ENCODE results near the gene AJM1. TPM values are rescaled to one million over a fixed set of nuclear protein-coding genes. Genes with fewer than 3 reads are reported as not detected.
A peak's percentile ranks its signal among the peaks of the same experiment; 100 is the strongest.

Gene AJM1
- total and polyA plus RNA-seq, 2 donors (not counting 1 experiment from before 2014, with no cell fraction given) = 0.19 to 1.7 TPM

DNA sequence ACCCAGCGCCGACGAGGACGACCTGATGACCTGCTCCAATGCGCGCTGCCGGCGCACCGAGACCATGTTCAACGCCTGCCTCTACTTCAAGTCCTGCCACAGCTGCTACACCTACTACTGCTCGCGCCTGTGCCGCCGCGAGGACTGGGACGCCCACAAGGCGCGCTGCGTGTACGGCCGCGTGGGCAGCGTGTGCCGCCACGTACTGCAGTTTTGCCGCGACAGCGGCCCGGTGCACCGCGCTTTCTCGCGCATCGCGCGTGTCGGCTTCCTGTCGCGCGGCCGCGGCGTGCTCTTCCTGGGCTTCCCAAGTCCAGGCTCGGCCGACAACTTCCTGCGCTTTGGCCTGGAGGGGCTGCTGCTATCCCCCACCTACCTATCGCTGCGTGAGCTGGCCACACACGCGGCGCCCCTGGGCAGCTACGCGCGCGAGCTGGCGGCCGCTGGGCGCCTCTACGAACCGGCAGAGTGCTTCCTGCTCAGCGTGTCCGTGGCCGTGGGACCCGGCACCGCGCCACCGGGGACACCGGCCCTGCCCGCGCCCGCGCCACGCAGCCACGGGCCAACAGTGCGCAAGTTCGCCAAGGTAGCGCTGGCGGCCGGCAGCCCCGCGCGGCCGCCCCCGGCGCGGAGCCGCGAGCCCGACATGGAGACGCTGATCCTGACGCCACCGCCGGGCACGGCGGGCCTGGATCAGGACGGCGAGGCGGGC, 4.3 kb downstream of the AJM1 start:
- H3K27ac ChIP-seq (ENCODE audit: insufficient read depth, low read length) = no peak overlapping the region
- no peak overlapping the region for H2AFZ ChIP-seq (ENCODE audit: low read length)
- H3K9ac ChIP-seq (ENCODE audit: insufficient read depth, low read length) = no peak overlapping the region
- H3K9me3 ChIP-seq (ENCODE audit: control insufficient read depth, insufficient read depth, low read depth, low read length) = no peaks in the 10 kb centered on the region
- no peak overlapping the region for H3K4me2 ChIP-seq (ENCODE audit: extremely low read depth, insufficient read depth, low read length)
- no peaks in the 10 kb centered on the region for H3K79me2 ChIP-seq (ENCODE audit: control insufficient read depth, insufficient read depth, low read length)
- no peak overlapping the region for H3K4me3 ChIP-seq (replicated peaks in 1 of 4; ENCODE audit: control extremely low read depth in 1 of 4, insufficient read depth in 1 of 4, low read depth in 3 of 4, low read length in 4 of 4)
- H3K36me3 ChIP-seq (ENCODE audit: control insufficient read depth, insufficient read depth, low read length) = peaks cover 10% of the 10 kb centered on the region
- no peak for DNase-seq (ENCODE audit: low read depth in 2 of 2)
- H3K27me3 ChIP-seq (ENCODE audit: control insufficient read depth, insufficient read depth, low read length) = peaks cover 24% of the 10 kb centered on the region
- peaks cover 8% of the 10 kb centered on the region for H3K4me1 ChIP-seq (ENCODE audit: control insufficient read depth, extremely low read depth, insufficient read depth, low read length)
- no peaks in the 10 kb centered on the region for H4K20me1 ChIP-seq (ENCODE audit: control insufficient read depth, extremely low read depth, insufficient read depth, low read length)
- peak; percentile 97 for TF ChIP-seq EZH2 (IDR thresholded peaks at IDR 0.05; ENCODE audit: low read length, missing control alignments)
- TF ChIP-seq, protein P1, sequence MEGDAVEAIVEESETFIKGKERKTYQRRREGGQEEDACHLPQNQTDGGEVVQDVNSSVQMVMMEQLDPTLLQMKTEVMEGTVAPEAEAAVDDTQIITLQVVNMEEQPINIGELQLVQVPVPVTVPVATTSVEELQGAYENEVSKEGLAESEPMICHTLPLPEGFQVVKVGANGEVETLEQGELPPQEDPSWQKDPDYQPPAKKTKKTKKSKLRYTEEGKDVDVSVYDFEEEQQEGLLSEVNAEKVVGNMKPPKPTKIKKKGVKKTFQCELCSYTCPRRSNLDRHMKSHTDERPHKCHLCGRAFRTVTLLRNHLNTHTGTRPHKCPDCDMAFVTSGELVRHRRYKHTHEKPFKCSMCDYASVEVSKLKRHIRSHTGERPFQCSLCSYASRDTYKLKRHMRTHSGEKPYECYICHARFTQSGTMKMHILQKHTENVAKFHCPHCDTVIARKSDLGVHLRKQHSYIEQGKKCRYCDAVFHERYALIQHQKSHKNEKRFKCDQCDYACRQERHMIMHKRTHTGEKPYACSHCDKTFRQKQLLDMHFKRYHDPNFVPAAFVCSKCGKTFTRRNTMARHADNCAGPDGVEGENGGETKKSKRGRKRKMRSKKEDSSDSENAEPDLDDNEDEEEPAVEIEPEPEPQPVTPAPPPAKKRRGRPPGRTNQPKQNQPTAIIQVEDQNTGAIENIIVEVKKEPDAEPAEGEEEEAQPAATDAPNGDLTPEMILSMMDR (conservative IDR thresholded peaks at IDR 0.05 in 1 of 2, IDR thresholded peaks at IDR 0.05 in 1 of 2; ENCODE audit: low read depth in 1 of 2, low read length in 2 of 2) = no peak

DNA sequence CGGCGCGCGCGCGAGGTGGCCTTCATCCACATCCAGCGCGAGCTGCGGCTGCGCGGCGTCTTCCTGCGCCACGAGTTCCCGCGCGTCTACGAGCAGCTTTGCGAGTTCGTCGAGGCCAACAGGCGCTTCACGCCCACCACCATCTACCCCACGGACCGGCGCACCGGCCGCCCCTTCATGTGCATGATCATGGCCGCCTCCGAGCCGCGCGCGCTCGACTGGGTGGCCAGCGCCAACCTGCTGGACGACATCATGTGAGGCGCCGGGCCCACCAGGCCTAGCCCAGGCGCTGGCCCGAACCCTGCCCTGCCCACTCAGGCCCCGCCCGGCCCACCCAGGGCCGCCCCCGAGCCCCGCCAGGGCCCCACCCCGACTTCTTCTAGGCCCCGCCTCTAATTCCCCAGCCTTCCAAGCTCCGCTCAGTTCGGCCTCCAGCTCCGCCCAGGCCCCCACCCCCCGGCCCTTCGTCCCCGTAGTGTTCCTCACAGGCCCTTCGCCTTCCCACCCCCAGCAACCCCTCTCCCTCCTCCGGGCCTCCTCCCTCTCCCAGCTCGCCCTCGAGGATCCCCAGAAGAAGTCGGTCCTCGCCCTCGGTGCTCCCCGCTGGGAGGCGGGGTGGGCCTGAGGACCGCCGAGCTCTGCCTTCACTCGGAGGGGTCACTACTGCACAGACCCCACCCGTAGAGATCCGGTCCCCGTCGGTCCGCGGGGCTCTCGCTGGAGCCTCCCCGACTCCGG, 5.0 kb downstream of the AJM1 start:
- no peaks in the 10 kb centered on the region for H3K79me2 ChIP-seq (ENCODE audit: control insufficient read depth, insufficient read depth, low read length)
- no peaks in the 10 kb centered on the region for H4K20me1 ChIP-seq (ENCODE audit: control insufficient read depth, extremely low read depth, insufficient read depth, low read length)
- H3K36me3 ChIP-seq (ENCODE audit: control insufficient read depth, insufficient read depth, low read length) = peaks cover 12% of the 10 kb centered on the region
- H3K4me3 ChIP-seq (replicated peaks in 1 of 4; ENCODE audit: control extremely low read depth in 1 of 4, insufficient read depth in 1 of 4, low read depth in 3 of 4, low read length in 4 of 4) = peak overlapping the region; percentile 77 to 91 (median 82)
- TF ChIP-seq, protein P1 (conservative IDR thresholded peaks at IDR 0.05 in 1 of 2, IDR thresholded peaks at IDR 0.05 in 1 of 2; ENCODE audit: low read depth in 1 of 2, low read length in 2 of 2) = no peak
- TF ChIP-seq EZH2 (IDR thresholded peaks at IDR 0.05; ENCODE audit: low read length, missing control alignments) = no peak
- no peaks in the 10 kb centered on the region for H3K9me3 ChIP-seq (ENCODE audit: control insufficient read depth, insufficient read depth, low read depth, low read length)
- no peak overlapping the region for H2AFZ ChIP-seq (ENCODE audit: low read length)
- peaks cover 24% of the 10 kb centered on the region for H3K27me3 ChIP-seq (ENCODE audit: control insufficient read depth, insufficient read depth, low read length)
- no peak overlapping the region for H3K27ac ChIP-seq (ENCODE audit: insufficient read depth, low read length)
- H3K9ac ChIP-seq (ENCODE audit: insufficient read depth, low read length) = peak overlapping the region; percentile 23
- peaks cover 5% of the 10 kb centered on the region for H3K4me1 ChIP-seq (ENCODE audit: control insufficient read depth, extremely low read depth, insufficient read depth, low read length)
- peak; percentile 57 to 87 for DNase-seq (ENCODE audit: low read depth in 2 of 2)
- peak overlapping the region; percentile 97 for H3K4me2 ChIP-seq (ENCODE audit: extremely low read depth, insufficient read depth, low read length)

DNA sequence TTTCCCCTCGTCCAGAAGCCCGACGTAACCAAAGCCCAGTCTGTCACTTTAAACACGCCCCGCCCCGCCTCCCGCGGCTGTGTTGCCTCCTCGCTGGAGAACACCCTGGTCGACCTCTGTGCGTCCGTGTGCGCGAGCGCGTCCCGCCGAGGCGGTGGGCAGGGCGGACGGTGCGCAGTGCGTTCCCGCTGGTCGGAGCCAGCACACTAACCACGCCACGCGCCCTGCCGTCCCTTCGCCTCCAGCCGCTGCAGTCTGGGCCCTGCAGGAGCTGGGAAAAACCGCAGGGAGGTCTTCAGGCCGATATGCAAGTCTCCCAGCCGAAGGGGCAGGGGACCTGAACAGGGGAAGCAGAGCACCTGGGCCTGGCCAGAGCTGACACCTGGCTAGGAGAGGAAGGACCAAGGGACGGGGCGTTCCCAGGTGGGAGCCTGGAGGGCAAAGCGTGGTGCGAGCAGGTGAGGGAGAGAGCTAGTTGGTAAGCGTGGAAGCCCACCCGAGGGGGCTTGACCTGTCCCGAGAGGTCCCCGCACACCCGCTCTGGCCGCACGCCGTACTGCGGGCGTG, 5.6 kb downstream of the AJM1 start:
- no peak overlapping the region for H2AFZ ChIP-seq (ENCODE audit: low read length)
- peak overlapping the region; percentile 97 for H3K4me2 ChIP-seq (ENCODE audit: extremely low read depth, insufficient read depth, low read length)
- peak overlapping the region; percentile 77 to 91 (median 82) for H3K4me3 ChIP-seq (replicated peaks in 1 of 4; ENCODE audit: control extremely low read depth in 1 of 4, insufficient read depth in 1 of 4, low read depth in 3 of 4, low read length in 4 of 4)
- peaks cover 24% of the 10 kb centered on the region for H3K27me3 ChIP-seq (ENCODE audit: control insufficient read depth, insufficient read depth, low read length)
- no peaks in the 10 kb centered on the region for H3K79me2 ChIP-seq (ENCODE audit: control insufficient read depth, insufficient read depth, low read length)
- TF ChIP-seq, protein P1 (conservative IDR thresholded peaks at IDR 0.05 in 1 of 2, IDR thresholded peaks at IDR 0.05 in 1 of 2; ENCODE audit: low read depth in 1 of 2, low read length in 2 of 2) = no peak
- no peak for TF ChIP-seq EZH2 (IDR thresholded peaks at IDR 0.05; ENCODE audit: low read length, missing control alignments)
- H3K4me1 ChIP-seq (ENCODE audit: control insufficient read depth, extremely low read depth, insufficient read depth, low read length) = peaks cover 5% of the 10 kb centered on the region
- H3K36me3 ChIP-seq (ENCODE audit: control insufficient read depth, insufficient read depth, low read length) = peaks cover 12% of the 10 kb centered on the region
- H3K27ac ChIP-seq (ENCODE audit: insufficient read depth, low read length) = no peak overlapping the region
- H3K9me3 ChIP-seq (ENCODE audit: control insufficient read depth, insufficient read depth, low read depth, low read length) = no peaks in the 10 kb centered on the region
- peak overlapping the region; percentile 63 for H3K9ac ChIP-seq (ENCODE audit: insufficient read depth, low read length)
- no peaks in the 10 kb centered on the region for H4K20me1 ChIP-seq (ENCODE audit: control insufficient read depth, extremely low read depth, insufficient read depth, low read length)
- DNase-seq (ENCODE audit: low read depth in 2 of 2) = peak; percentile 79 to 86
